ENCODE measurements around the gene PKDREJ.

The PKDREJ gene

DNA sequence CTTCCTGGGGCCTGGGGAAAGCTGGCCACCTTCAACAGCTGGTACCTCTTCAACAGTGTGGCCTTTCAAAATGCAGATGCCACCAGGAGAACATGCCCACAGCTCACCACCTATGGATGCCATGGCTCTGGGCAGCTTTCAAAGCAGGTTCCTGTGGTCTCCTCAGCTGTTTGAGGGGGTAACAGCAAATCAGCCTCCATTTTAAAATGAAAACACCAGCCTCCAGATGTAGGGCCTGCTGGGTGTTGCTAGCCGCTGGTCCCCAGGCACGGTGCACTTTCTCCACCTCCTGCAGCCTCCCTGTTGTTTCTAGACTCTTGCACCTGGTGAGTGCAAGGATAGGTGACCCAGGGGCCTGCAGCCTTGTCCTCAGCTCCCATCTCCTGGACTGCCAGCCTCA is 23.1 kb downstream of the PKDREJ start:
- peak overlapping the region in 8 of 11 experiments; percentile 22 to 76 (median 66); a peak in 13 of 22 replicates for H3K9ac ChIP-seq
- no peaks in the 10 kb centered on the region for H3K9me3 ChIP-seq (replicated peaks in 1 of 11)
- H3K4me2 ChIP-seq, result peak overlapping the region; percentile 73 to 96 (median 89)
- H4K20me1 ChIP-seq, result peaks cover 0 to 6% (median 0%) of the 10 kb centered on the region in 11 experiments; a peak in 2 of 22 replicates
- H3K4me3 ChIP-seq, result peak overlapping the region in 4 of 10 experiments; percentile 19 to 45 (median 38); a peak in 5 of 20 replicates
- peaks cover 49 to 99% (median 93%) of the 10 kb centered on the region in 10 experiments for H3K4me1 ChIP-seq
- TF ChIP-seq Cebpa-rat (IDR thresholded peaks at IDR 0.05), result no peak
- peak overlapping the region in 9 of 11 experiments; percentile 14 to 87 (median 71); a peak in 18 of 22 replicates for H3K27ac ChIP-seq
- peaks cover 0 to 44% (median 19%) of the 10 kb centered on the region in 11 experiments; a peak in 17 of 22 replicates for H3K36me3 ChIP-seq
- no peaks in the 10 kb centered on the region for H3K27me3 ChIP-seq

DNA sequence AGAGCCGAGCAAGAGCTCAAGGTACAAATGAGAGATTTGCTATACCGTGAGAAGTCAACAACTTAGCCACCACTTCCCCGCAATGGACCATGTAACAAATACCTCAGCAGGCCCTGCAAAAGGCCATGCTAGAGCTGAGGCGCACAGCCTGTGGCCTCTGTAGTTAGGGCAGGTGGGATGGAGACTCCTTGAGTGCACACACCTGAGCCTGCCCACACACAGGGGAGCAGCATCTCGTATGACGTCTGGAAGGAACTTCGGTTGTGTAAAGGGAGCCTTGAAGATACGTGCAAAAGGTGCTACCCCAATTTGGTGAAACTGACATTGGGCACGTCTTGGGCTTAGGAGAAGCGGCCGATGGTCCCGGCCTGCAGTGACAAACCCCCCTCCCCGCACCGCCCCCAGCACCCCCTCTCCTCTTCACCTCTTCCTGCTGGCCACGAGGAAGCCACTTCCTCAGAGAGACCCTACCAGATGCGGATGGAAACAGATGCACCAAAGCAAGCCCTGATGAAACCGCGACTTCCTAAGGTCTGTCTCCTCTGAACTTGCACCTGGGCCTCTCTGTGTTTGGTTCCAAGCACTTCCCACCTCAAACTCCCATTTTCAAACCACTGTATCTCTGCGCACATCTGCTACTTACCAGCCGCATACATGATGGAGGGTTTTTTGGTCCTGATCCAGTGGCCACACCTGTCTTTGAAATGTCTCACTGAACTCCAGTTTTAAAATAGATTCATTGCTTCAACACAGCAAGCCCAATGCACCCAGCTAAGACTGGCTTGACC is 23.7 kb downstream of the PKDREJ start:
- Histone ChIP-seq H3K4me2 (peak overlapping the region; percentile 73 to 96 (median 89)), H4K20me1 (peaks cover 0 to 4% (median 0%) of the 10 kb centered on the region in 11 experiments; a peak in 2 of 22 replicates), H3K27me3 (no peaks in the 10 kb centered on the region), H3K27ac (peak overlapping the region in 9 of 11 experiments; percentile 24 to 87 (median 71); a peak in 18 of 22 replicates), H3K9ac (peak overlapping the region in 8 of 11 experiments; percentile 0 to 76 (median 66); a peak in 15 of 22 replicates), H3K4me1 (peaks cover 49 to 99% (median 88%) of the 10 kb centered on the region in 10 experiments), H3K9me3 (replicated peaks in 1 of 11) (no peaks in the 10 kb centered on the region), H3K36me3 (peaks cover 0 to 45% (median 18%) of the 10 kb centered on the region in 11 experiments; a peak in 17 of 22 replicates), H3K4me3 (peak overlapping the region in 3 of 10 experiments; percentile 19 to 45 (median 35); a peak in 3 of 20 replicates)
- peak in 1 of 11 experiments; percentile 16; a peak in 1 of 22 replicates for TF ChIP-seq Cebpa-rat (IDR thresholded peaks at IDR 0.05)

DNA sequence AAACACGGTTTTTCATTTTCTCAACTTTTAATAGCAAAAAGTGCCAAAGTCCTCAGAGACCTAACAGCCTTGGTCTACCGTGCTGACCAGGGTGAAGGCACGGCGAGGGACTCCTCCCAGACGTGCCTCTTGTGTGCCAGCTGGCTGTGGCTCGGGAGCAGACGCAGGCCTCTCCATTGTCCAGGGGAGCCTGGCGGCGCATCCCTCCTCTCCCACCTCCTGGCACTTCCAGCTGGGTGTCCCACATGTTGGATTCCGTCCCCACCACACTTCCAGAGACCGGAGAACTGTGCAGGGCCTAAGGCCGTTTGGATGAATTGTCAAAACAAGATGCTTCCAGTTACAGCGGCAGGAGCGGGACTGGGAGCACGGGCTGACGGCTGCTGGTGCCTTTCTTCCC is 24.6 kb downstream of the PKDREJ start:
- peak overlapping the region in 8 of 11 experiments; percentile 23 to 85 (median 72); a peak in 15 of 22 replicates for H3K27ac ChIP-seq
- peaks cover 0 to 37% (median 13%) of the 10 kb centered on the region in 11 experiments; a peak in 14 of 22 replicates for H3K36me3 ChIP-seq
- peaks cover 0 to 4% (median 0%) of the 10 kb centered on the region in 11 experiments; a peak in 2 of 22 replicates for H4K20me1 ChIP-seq
- no peaks in the 10 kb centered on the region for H3K9me3 ChIP-seq (replicated peaks in 1 of 11)
- peaks cover 54 to 100% (median 90%) of the 10 kb centered on the region in 10 experiments for H3K4me1 ChIP-seq
- H3K9ac ChIP-seq, result peak overlapping the region in 7 of 11 experiments; percentile 0 to 72 (median 67); a peak in 13 of 22 replicates
- TF ChIP-seq Cebpa-rat (IDR thresholded peaks at IDR 0.05), result no peak
- peak overlapping the region; percentile 73 to 96 (median 89); a peak in 21 of 22 replicates for H3K4me2 ChIP-seq
- H3K4me3 ChIP-seq, result no peak overlapping the region
- H3K27me3 ChIP-seq, result no peaks in the 10 kb centered on the region

DNA sequence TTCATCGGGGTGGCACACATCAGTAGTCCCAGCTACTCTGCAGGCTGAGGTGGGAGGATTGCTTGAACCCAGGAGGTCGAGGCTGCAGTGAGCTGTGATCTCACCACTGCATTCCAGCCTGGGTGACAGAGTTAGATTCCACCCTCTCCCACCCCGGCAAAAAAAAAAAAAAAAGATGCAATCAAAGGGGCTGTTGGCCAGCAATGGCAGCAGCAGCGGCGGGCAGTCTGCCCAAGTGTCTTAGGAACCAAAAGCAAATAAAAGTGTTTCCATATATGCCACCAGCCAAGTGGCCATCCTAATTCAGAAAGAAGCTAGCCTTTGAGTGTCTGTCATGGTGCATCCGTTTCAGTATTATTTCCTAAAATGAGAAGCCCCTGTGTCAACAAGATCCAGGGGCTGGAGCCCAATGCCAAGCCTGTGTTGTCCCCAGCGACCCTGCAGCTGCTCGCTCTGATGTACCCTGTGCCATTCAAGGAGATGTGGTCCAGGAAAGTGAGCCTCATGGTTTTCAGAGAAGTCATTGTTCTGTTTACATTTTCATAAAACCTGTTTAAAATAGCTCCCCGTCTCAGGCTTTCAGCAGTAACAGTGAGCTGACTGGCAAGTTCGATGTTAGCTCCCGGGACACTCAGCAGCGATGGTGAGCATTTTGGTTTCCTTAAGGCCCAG is 25.6 kb downstream of the PKDREJ start:
- peaks cover 58 to 97% (median 87%) of the 10 kb centered on the region in 10 experiments for H3K4me1 ChIP-seq
- peak overlapping the region in 10 of 11 experiments; percentile 74 to 96 (median 90); a peak in 19 of 22 replicates for H3K4me2 ChIP-seq
- no peak overlapping the region for H3K4me3 ChIP-seq
- peaks cover 0 to 4% (median 0%) of the 10 kb centered on the region in 11 experiments; a peak in 2 of 22 replicates for H4K20me1 ChIP-seq
- no peaks in the 10 kb centered on the region for H3K27me3 ChIP-seq
- H3K9ac ChIP-seq, result peak overlapping the region in 5 of 11 experiments; percentile 2 to 69 (median 67); a peak in 5 of 22 replicates
- no peak for TF ChIP-seq Cebpa-rat (IDR thresholded peaks at IDR 0.05)
- peaks cover 0 to 38% (median 9%) of the 10 kb centered on the region in 11 experiments; a peak in 13 of 22 replicates for H3K36me3 ChIP-seq
- H3K9me3 ChIP-seq (replicated peaks in 1 of 11), result no peaks in the 10 kb centered on the region
- peak overlapping the region in 6 of 11 experiments; percentile 66 to 85 (median 77); a peak in 11 of 22 replicates for H3K27ac ChIP-seq

DNA sequence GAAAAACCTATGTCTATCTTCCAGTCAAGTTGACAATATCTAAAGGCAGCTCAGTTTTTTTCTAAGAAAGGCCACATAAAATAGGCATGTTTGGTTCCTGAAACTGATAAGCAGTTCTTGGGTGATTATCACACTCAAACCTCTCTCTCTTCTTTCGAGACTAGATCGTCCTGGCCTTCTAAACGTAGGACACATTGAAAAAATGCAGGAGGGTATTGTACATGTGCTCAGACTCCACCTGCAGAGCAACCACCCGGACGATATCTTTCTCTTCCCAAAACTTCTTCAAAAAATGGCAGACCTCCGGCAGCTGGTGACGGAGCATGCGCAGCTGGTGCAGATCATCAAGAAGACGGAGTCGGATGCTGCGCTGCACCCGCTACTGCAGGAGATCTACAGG is 28.2 kb downstream of the PKDREJ start:
- Histone ChIP-seq H3K9me3 (replicated peaks in 1 of 11) (no peaks in the 10 kb centered on the region), H3K9ac (no peak overlapping the region), H3K4me1 (peaks cover 33 to 70% (median 61%) of the 10 kb centered on the region in 10 experiments), H3K27me3 (no peaks in the 10 kb centered on the region), H3K36me3 (peaks cover 10 to 56% (median 19%) of the 10 kb centered on the region in 11 experiments; a peak in 20 of 22 replicates), H3K4me3 (no peak overlapping the region), H3K27ac (no peak overlapping the region), H4K20me1 (no peaks in the 10 kb centered on the region; a peak in 2 of 22 replicates), H3K4me2 (no peak overlapping the region)
- TF ChIP-seq Cebpa-rat (IDR thresholded peaks at IDR 0.05), result no peak

DNA sequence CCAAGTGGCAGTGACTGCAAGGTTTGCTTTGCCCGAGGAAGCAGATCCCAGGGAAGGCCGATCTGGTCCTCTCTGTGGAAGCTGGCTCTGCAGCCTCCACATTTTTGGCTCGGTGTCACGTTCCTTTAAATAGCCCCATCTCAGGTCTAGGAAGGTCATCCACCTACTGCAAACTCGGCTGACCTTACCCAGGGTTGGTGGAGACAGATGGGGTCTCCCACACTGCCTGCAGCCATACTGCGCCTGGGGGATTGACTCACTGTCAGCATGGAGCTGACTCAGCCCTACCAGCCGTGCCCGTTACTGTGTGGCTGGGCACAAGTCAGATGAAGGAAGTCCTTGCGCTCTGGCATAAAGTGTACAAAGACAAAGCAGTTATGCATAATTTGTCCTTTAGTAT is 29.9 kb downstream of the PKDREJ start:
- no peaks in the 10 kb centered on the region for H3K9me3 ChIP-seq (replicated peaks in 1 of 11)
- H3K27ac ChIP-seq, result peak overlapping the region in 3 of 11 experiments; percentile 22 to 43 (median 24); a peak in 5 of 22 replicates
- no peak overlapping the region for H3K4me3 ChIP-seq
- TF ChIP-seq Cebpa-rat (IDR thresholded peaks at IDR 0.05), result no peak
- no peaks in the 10 kb centered on the region for H3K27me3 ChIP-seq
- peak overlapping the region; percentile 25 to 67 (median 50) for H3K4me2 ChIP-seq
- H4K20me1 ChIP-seq, result no peaks in the 10 kb centered on the region; a peak in 1 of 22 replicates
- peak overlapping the region in 1 of 11 experiments; percentile 18; a peak in 1 of 22 replicates for H3K9ac ChIP-seq
- H3K4me1 ChIP-seq, result peaks cover 22 to 53% (median 44%) of the 10 kb centered on the region in 10 experiments
- peaks cover 10 to 53% (median 19%) of the 10 kb centered on the region in 11 experiments; a peak in 20 of 22 replicates for H3K36me3 ChIP-seq

DNA sequence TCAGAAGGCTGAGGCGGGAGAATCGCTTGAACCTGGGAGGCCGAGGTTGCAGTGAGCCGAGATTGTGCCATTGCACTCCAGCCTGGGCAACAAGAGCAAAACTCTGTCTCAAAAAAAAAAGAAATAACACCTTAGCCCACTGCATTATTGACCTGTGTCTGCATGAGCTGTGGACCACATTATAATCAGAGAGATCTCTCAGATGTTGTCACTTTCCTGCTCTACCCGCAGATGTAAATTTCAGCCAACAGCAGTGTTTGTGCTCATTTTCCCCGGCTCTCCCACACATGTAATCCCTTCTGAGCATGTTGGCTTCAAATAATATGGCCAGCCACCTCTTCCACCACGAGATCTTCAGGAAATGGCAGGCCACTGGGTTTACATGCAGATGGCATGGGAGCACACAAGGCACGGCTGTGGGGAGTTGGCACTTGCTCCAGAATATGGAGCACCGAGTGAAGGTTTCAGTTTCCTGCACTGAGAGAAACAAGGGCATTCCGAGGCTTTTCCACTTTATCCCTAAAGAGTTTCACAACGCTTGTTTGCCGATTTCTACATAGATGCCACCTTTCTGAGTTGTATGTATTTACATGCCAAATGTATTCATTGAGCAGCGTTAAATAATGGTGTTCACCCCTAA is 32.8 kb downstream of the PKDREJ start:
- Histone ChIP-seq H3K27me3 (no peaks in the 10 kb centered on the region), H3K9ac (no peak overlapping the region), H3K4me3 (no peak overlapping the region), H3K4me1 (peaks cover 10 to 24% (median 16%) of the 10 kb centered on the region in 10 experiments), H3K9me3 (replicated peaks in 1 of 11) (no peaks in the 10 kb centered on the region), H3K4me2 (no peak overlapping the region), H4K20me1 (no peaks in the 10 kb centered on the region; a peak in 1 of 22 replicates), H3K36me3 (peaks cover 10 to 48% (median 24%) of the 10 kb centered on the region in 11 experiments; a peak in 21 of 22 replicates), H3K27ac (no peak overlapping the region)
- TF ChIP-seq Cebpa-rat (IDR thresholded peaks at IDR 0.05), result no peak

DNA sequence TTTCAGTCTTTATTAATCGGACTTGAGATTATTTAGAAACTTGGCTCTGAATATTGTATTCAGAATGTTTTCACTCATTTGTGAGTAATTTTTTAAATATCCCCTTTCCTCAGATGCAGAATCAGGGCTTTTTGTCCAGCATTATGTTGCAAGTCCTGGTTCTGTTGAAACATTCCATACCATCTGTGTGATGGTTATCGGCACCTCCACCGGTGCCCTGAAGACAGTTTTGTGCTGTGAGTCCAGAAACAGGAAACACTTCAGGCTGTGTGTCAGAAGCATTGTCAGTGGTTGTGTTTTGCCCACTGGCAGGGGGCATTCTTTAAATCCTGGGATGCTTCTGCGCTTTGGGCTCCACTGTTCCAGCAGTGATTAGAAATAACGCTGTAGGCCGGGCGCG is 33.4 kb downstream of the PKDREJ start:
- H3K4me1 ChIP-seq, result peaks cover 10 to 21% (median 14%) of the 10 kb centered on the region in 10 experiments
- no peaks in the 10 kb centered on the region for H3K27me3 ChIP-seq
- no peak overlapping the region for H3K4me3 ChIP-seq
- no peaks in the 10 kb centered on the region for H4K20me1 ChIP-seq
- peaks cover 10 to 48% (median 24%) of the 10 kb centered on the region in 11 experiments; a peak in 21 of 22 replicates for H3K36me3 ChIP-seq
- H3K4me2 ChIP-seq, result no peak overlapping the region
- no peak overlapping the region for H3K27ac ChIP-seq
- no peaks in the 10 kb centered on the region for H3K9me3 ChIP-seq (replicated peaks in 1 of 11)
- TF ChIP-seq Cebpa-rat (IDR thresholded peaks at IDR 0.05), result no peak
- H3K9ac ChIP-seq, result no peak overlapping the region

Measured in BLaER1 treated with 17β-estradiol and CSF1 and Interleukin-3, amounts not matched to agents 10 nM and 100 nM (cell line).